ENCODE measurements around the gene NRP2.

The NRP2 gene

DNA sequence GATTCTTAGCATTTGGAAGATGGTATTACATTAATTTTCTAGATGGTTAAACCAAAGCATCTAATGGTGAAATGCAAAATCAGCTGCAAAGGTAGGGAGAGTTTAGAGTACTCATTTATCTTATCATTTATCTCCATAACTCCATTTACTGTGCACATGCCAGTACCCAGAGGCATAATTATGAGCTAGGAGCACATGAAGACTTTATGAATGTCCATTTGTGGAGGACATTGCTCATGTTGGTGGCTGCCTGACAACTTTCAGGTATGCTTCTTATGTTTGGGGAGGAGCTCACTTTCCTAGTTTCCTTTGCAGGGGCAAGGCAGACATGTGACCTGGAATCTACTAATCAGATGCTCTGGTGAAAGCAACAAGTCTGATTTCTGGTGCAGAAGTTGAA lies 134.0 kb downstream of the NRP2 start:
- DNase-seq: no peak

DNA sequence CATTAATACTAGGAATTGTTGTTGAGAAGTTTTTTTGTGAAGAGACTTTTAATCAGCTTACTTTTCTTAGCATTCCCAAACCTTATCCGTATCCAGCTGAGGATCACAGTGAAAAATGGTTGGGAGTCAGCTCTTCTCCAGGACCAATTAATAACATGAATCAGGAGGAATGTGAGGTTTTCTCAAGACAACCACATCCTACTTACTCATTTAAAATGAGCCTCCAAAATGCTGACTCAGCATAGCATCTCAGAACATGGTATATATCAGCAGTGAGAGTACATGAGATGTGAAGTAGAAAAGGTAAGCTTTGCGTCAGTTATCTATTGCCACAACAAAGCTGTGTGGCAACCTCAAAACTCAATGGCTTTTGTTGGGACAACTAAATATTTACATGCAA lies 140.3 kb downstream of the NRP2 start:
- DNase-seq: no peak

DNA sequence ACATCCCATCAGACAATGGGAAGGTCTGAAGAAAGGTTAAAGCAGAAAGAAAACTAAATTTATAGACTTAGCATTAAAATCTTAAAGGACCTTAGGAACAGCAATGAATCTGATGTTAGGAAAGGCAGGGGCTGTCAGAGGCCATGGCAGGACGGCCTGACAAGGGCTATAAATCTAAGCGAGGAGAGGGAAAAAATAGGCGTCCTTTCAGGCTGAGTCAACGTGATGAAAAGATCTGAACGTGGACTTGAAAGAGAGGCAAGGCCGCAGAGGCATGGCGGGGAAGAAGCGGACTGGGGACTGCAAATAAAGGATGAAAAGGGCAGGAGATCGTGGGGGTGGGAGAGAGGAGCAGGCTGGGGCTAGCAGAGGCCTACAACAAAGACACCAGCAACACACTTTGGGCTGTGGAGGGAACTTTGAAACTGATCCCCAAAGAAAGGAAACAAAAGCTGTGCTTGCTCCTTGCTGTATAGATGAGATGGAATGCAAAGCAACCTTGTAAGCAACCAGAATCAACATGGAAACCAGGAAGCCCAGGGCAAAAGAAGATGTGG lies 145.6 kb downstream of the NRP2 start:
- no peak for DNase-seq

DNA sequence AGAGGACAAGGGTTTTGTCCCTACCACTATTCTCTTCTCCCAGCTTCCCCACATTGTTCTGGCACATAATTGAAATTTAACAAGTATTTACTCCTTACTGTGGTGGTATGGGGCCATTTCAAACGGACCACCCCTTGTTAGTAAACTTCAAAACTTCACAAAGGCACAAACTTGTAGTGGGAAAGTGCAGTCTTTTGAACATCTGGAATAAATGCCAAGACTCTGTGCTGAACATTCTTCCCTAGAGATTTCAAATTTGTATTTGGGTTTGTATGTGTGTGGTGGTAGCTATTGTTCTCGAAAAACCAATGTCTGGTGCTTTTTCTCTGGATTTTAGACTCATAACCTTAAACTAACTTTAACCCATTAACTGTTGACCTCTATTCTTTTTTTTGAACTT lies 151.6 kb downstream of the NRP2 start:
- no peak for DNase-seq

DNA sequence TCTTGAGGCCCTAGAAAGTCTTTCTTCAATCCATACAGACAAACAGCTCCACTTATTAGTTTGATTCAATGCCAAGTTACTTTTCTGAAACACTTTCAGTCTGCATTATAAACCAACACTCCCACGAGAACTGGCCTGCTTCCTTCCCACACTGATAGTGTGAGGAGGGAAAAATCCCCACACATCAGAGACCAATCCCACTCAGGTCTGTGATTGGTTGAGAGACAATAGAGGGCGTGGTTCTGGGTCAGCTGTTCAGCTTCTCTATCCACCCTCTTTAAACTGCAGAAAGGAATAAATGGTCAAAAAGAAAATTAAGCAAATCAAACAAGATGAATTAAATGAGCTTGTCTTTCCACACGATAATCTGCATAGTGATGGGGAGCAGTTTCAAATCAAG lies 152.5 kb downstream of the NRP2 start:
- no peak for DNase-seq

DNA sequence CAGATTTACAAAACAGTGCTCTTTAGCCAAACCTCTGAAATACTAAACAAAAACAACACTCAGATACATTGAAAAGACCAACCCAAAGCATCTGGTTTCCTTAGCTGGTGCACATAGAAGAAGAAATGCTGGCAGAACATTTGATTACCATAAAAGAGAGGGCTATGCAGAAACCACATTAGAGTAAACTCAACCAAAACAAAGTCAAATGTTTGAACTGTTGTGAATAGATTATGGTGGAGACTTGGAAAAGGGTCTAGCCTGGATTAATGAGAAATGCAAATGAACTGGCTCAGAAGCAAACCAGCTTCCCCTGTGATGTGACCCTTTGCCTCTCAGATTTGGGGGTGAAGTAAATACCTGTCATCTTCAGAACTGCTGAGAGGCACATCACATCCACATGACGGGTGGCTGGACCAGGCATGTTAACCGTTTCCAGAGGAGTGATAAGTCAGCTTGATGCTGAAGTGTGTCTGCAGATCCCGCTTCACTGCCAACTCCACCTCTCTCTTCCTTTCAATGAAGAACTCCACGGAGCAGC lies 153.0 kb downstream of the NRP2 start:
- no peak for DNase-seq

DNA sequence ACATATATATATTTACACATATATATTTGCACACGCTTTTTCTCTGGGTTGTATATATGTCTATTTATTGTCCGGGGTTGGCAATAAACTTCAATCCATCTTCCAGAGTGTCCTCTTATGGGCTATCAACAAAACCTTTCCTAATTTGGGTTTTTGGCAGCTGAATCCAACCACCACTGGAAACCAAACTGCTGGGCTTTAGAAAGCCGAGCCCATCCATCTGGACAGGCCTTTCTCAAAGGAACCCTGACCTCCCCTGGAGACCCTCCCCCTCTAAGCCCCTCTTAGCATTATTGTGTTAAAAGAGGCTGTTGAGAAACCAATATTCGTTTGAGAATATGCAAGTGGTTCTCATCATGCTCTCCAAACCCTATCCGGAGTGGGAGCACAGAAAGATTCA lies 153.6 kb downstream of the NRP2 start:
- DNase-seq: no peak

DNA sequence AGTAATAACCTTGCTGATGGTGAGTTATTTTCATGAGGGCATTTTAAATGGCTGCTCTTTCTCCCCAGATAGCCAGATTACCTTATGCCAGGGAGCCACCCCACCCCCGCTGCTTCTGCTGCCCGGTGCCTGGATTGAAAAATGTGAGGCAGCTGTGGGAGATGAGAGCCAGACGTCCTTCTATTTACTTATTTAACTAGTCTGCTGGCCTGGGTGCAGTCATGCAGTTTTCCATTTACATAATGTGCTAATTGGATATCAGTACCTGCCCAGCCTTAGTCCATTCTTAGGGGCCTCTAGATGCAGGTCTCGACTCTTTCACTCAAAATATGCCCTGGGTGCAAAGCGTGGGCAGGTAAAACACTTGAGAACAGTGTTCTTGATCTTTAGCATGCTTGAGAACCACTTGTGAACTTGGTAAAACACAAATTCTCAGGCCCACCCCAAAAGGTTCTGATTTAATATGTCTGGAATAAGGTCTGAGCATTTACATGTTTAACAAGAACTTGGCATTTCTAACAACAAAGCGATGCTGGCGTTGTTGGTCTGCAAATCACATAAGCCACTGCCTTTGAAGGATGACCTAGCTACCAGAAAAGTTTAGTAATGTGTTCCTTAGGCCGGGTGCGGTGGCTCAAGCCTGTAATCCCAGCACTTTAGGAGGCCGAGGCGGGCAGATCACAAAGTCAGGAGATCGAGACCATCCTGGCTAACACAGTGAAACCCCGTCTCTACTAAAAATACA lies 154.3 kb downstream of the NRP2 start:
- no peak for DNase-seq

DNA sequence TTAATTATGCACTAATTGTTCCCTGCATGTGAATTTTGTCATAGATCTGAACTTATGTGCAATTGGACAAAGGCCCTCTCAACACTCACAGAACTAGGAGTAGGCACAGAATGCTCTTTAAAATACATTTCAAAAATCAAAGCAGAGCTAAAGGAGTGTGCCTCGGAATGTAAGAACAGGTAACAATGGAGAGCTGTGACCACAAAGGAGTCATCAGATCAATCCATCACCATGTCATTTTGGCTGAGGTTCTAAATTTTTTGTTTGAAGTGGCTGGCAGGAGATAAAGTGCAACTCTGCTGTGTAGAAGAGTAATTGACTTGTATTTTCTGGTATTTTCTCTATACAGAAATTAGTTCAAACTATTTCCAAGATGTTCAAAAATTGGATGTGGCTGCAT lies 155.4 kb downstream of the NRP2 start:
- no peak for DNase-seq

DNA sequence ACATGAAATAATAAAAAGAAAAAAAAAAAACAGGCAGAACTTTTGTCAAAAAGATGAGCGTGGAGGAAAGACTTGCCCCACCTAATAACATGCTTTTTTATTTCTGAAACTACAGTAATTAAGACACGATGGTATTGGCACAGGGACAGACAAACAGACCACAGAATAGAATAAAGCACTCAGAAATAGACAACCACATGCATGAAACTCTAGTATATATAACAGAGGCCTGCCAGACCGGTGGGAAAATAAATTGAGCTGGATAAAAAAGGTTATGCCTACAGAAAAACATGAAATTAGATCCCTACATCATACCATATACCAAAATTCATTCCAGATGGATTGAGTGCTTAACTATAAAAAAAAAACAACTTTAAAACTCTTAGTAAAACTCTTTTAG lies 163.1 kb downstream of the NRP2 start:
- no peak for DNase-seq
